GM12878 (cell line): ENCODE results near the gene TMEM38A. TPM values are rescaled to one million over a fixed set of nuclear protein-coding genes. Genes with fewer than 3 reads are reported as not detected.

Experiments used
- ATAC-seq: fragments of 200-7000 bp; cut with Tn5 transposase; 3 replicates; pipeline ENCODE4 v1.9.1; 2020; ENCODE audit warnings: mild to moderate bottlenecking, moderate library complexity
- BruUV-seq: library from RNA; stranded (reverse); fragments of 400-500 nt; replicated peaks from 2 replicates; lab custom pipeline; 2021; lab: Mats Ljungman, UMichigan
- CTCF ChIA-PET: fragments of 300-600 bp; sonication (Branson Sonifier 250); formaldehyde crosslinking; extraction: SDS; loops from one replicate; lab custom pipeline; 2021; ENCODE audit warnings: inconsistent platforms; lab: Yijun Ruan, JAX
- POLR2A ChIA-PET: fragments of 350-600 bp; formaldehyde crosslinking; extraction: SDS; loops from one replicate; lab custom pipeline; 2021; ENCODE audit warnings: inconsistent platforms; lab: Charles Lee
- RAD21 ChIA-PET: fragments of 300-600 bp; sonication (Branson Sonifier 250); formaldehyde crosslinking; loops from one replicate; lab custom pipeline; 2023; ENCODE audit warnings: antibody characterized with exemption; ENCODE audit not compliant: unreplicated experiment; lab: Charles Lee
- SMC1A ChIA-PET: fragments of 300-600 bp; sonication (Branson Sonifier 250); formaldehyde crosslinking; loops from one replicate; lab custom pipeline; 2023; ENCODE audit not compliant: unreplicated experiment, uncharacterized antibody; lab: Charles Lee
- DNase-seq: peaks from one replicate; pipeline ENCODE4 v3.0.0-alpha.2; 2011; ENCODE audit warnings: low read depth, low spot score
- FAIRE-seq: peaks from 3 replicates; lab custom pipeline; 2011; peaks lifted over from hg19 to GRCh38; lab: Jason Lieb, UNC
- H2AFZ ChIP-seq: 2 replicates; pipeline ENCODE4 v1.6.0; 2011; ENCODE audit warnings: low read depth, low read length, control low read depth; ENCODE audit not compliant: control insufficient read depth
- H3K27ac ChIP-seq: 2 replicates; pipeline ENCODE4 v1.5.1; 2011; ENCODE audit warnings: control low read depth; ENCODE audit not compliant: control insufficient read depth, insufficient read depth
- H3K27me3 ChIP-seq, 2 experiments: replicated peaks in 1 of 2; 2 replicates each; pipeline versions ENCODE4 v1.6.0 to v1.6.1; 2011; ENCODE audit warnings: low read length in 1 of 2; ENCODE audit not compliant: control insufficient read depth in 2 of 2, insufficient read depth in 2 of 2
- H3K36me3 ChIP-seq, 2 experiments: 2 replicates each; pipeline ENCODE4 v1.5.1; 2011; ENCODE audit warnings: low read length in 1 of 2; ENCODE audit not compliant: control insufficient read depth in 2 of 2, insufficient read depth in 2 of 2
- H3K4me1 ChIP-seq: 2 replicates; pipeline ENCODE4 v1.6.1; 2011; ENCODE audit warnings: mild to moderate bottlenecking, low read length, moderate library complexity, mixed read lengths; ENCODE audit not compliant: control insufficient read depth, insufficient read depth
- H3K4me2 ChIP-seq: 2 replicates; pipeline ENCODE4 v1.6.0; 2011; ENCODE audit warnings: control low read depth; ENCODE audit not compliant: control insufficient read depth, insufficient read depth
- H3K4me3 ChIP-seq: fragments of 200-600 bp; sonication (generic); 2 replicates; pipeline ENCODE4 v1.5.1; 2016
- H3K79me2 ChIP-seq: 2 replicates; pipeline ENCODE4 v1.6.0; 2011; ENCODE audit warnings: low read length; ENCODE audit not compliant: control insufficient read depth, insufficient read depth
- H3K9ac ChIP-seq: 2 replicates; pipeline ENCODE4 v1.8.0; 2011; ENCODE audit warnings: low read length, control low read depth, mixed read lengths; ENCODE audit not compliant: control insufficient read depth, insufficient read depth
- H3K9me3 ChIP-seq: replicated peaks from 3 replicates; pipeline ENCODE4 v1.5.1; 2011; ENCODE audit warnings: mild to moderate bottlenecking, low read length; ENCODE audit not compliant: control insufficient read depth, insufficient read depth
- H4K20me1 ChIP-seq: 2 replicates; pipeline ENCODE4 v1.6.0; 2011; ENCODE audit not compliant: control insufficient read depth, insufficient read depth
- CBFB ChIP-seq: IDR thresholded peaks from 2 replicates; pipeline ENCODE4 v1.6.1; 2016; ENCODE audit warnings: antibody characterized with exemption, low read depth
- MXI1 ChIP-seq: fragments of 150-350 bp; IDR thresholded peaks from 2 replicates; pipeline ENCODE4 v1.6.1; 2011; ENCODE audit warnings: low read depth, mild to moderate bottlenecking, inconsistent platforms, low read length, improper control_type of control experiment
- NFYB ChIP-seq: IDR thresholded peaks from 2 replicates; pipeline ENCODE4 v1.6.1; 2011; ENCODE audit warnings: low read depth, mild to moderate bottlenecking, low read length, improper control_type of control experiment, moderate library complexity; ENCODE audit not compliant: insufficient read depth
- RB1 ChIP-seq: fragments of 450-650 bp; formaldehyde crosslinking; IDR thresholded peaks from 2 replicates; pipeline ENCODE4 v1.6.1; 2017; ENCODE audit warnings: mild to moderate bottlenecking, borderline replicate concordance
- SMAD5 ChIP-seq: IDR thresholded peaks from 2 replicates; pipeline ENCODE4 v1.6.1; 2016; ENCODE audit warnings: antibody characterized with exemption, low read depth
- SREBF1 ChIP-seq: IDR thresholded peaks from 2 replicates; pipeline ENCODE4 v1.6.1; 2012; ENCODE audit warnings: mild to moderate bottlenecking, low read length
- SREBF2 ChIP-seq: IDR thresholded peaks from 2 replicates; pipeline ENCODE4 v1.6.1; 2012; ENCODE audit warnings: mild to moderate bottlenecking, low read length
- STAT1 ChIP-seq: fragments of 450-650 bp; conservative IDR thresholded peaks from 2 replicates; pipeline ENCODE4 v1.6.1; 2014; ENCODE audit warnings: antibody characterized with exemption, mild to moderate bottlenecking
- ZNF24 ChIP-seq: fragments of 450-650 bp; IDR thresholded peaks from 2 replicates; pipeline ENCODE4 v1.6.1; 2017; ENCODE audit warnings: antibody characterized with exemption, mild to moderate bottlenecking
- WGBS: methylation state at CpG from one replicate; pipeline ENCODE4 v1.1.6; 2016; ENCODE audit warnings: low lambda C conversion rate; ENCODE audit not compliant: insufficient replicate concordance, insufficient coverage; ENCODE audit errors: missing lambda C conversion rate; 5-methylcytosine and 5-hydroxymethylcytosine counted together
- in situ Hi-C: fragments of 300-500 bp; cut with MboI; formaldehyde crosslinking; loops from 9 replicates; pipeline ENCODE4 v1.14.3; 2018; ENCODE audit warnings: mixed read lengths
- intact Hi-C: fragments of 100-400 bp; cut with micrococcal nuclease; formaldehyde crosslinking; loops from one replicate; pipeline ENCODE4 v1.14.2; 2022; ENCODE audit not compliant: unreplicated experiment
- polyA plus RNA-seq, 11 experiments: library from polyadenylated mRNA; depleted of rRNA in 4 of 11; unstranded in 6 of 11; stranded (reverse) in 5 of 11; fragments of >200 nt; fragmentation: Nextera tagmentation in 4 of 11; fragmentation: Illumina TruSeq in 1 of 11; extraction: Ambion mirVana in 4 of 11; extraction: Trizol in 1 of 11; gene quantifications; 1 replicate in 1 of 11; 2 replicates in 10 of 11; pipeline versions ENCODE4 v1.2.1 to v1.2.3, GENCODE V29; 2011 to 2016; ENCODE audit warnings: inconsistent platforms in 2 of 11, missing spikeins in 2 of 11, low read depth in 1 of 11
- total RNA-seq, 4 experiments: library from RNA; depleted of rRNA in 3 of 4; stranded (reverse); fragments of >200 nt in 3 of 4; fragmentation: Illumina TruSeq in 1 of 4; extraction: Trizol in 1 of 4; gene quantifications; 2 replicates each; pipeline versions ENCODE4 v1.2.1 to v1.2.3, GENCODE V29; 2013 to 2021
- TF ChIP-seq, protein P1 (sequence below): fragments of 450-650 bp; IDR thresholded peaks from 2 replicates; pipeline ENCODE4 v1.6.1; 2016; ENCODE audit warnings: mild to moderate bottlenecking
- TF ChIP-seq, protein P2 (sequence below): fragments of 450-650 bp; IDR thresholded peaks from 2 replicates; pipeline ENCODE4 v1.6.1; 2016; ENCODE audit warnings: mild to moderate bottlenecking, moderate library complexity, borderline replicate concordance
- TF ChIP-seq, protein P3 (sequence below): fragments of 450-650 bp; IDR thresholded peaks from 2 replicates; pipeline ENCODE4 v1.6.1; 2018; ENCODE audit warnings: borderline replicate concordance, mild to moderate bottlenecking; ENCODE audit not compliant: partially characterized antibody
- TF ChIP-seq, protein P4 (sequence below): fragments of 450-650 bp; IDR thresholded peaks from 2 replicates; pipeline ENCODE4 v1.6.1; 2017; ENCODE audit warnings: low read depth, mild to moderate bottlenecking, moderate library complexity
- TF ChIP-seq, protein P5 (sequence below): fragments of 450-650 bp; IDR thresholded peaks from 2 replicates; pipeline ENCODE4 v1.6.1; 2017; ENCODE audit warnings: borderline replicate concordance

The TMEM38A gene
- total and polyA plus RNA-seq, 10 of the 15 experiments (the other 5 are each of a cell fraction or from before 2014, with no cell fraction given): 4.5 to 22.2 (median 15.0) TPM

DNA sequence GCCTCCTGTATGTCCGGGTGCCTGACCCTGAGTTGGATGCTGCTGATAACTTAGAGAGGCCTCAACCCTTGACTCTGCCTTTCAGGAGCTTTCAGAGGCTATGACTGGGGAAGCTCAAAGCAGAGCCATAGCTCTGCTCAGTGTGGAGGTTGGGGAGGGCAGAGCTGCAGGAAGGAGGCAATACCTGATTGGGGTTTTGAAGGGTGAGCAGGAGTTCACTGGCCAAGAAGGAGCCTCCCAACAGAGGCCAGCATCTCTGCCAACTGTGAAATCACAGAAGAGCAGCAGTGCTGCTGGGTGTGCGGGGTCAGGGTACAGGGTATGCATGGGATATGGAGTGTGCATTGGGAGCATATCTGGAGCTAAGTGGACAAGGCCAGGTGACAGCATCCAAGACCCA, 21.6 kb downstream of the TMEM38A start:
- no peaks in the 10 kb centered on the region for H4K20me1 ChIP-seq
- ATAC-seq (no peak), DNase-seq (no peak), FAIRE-seq (no peak)
- peaks cover 12 to 17% of the 10 kb centered on the region in 2 experiments for H3K36me3 ChIP-seq
- no peaks in the 10 kb centered on the region for H3K9me3 ChIP-seq
- H3K4me2 ChIP-seq: no peak overlapping the region
- intact Hi-C loops (no loop called here), in situ Hi-C loops (no loop called here)
- no peak overlapping the region for H3K9ac ChIP-seq
- no peak overlapping the region for H3K4me3 ChIP-seq
- ChIA-PET CTCF (no interaction called here), SMC1A (no interaction called here), RAD21 (no interaction called here), POLR2A (interaction anchor here (0.6 kb wide), 1 partner anchor 43 kb away, joined by 3 read pairs; no protein-coding TSS in a partner anchor)
- WGBS: 100% methylated on average over 2 of the region's 2 CpGs
- no peaks in the 10 kb centered on the region for H3K4me1 ChIP-seq
- no peak overlapping the region for H3K27ac ChIP-seq
- H3K27me3 ChIP-seq: no peaks in the 10 kb centered on the region
- no TSS peak for BruUV-seq
- no peaks in the 10 kb centered on the region for H3K79me2 ChIP-seq
- H2AFZ ChIP-seq: no peak overlapping the region
- TF ChIP-seq, protein P1, sequence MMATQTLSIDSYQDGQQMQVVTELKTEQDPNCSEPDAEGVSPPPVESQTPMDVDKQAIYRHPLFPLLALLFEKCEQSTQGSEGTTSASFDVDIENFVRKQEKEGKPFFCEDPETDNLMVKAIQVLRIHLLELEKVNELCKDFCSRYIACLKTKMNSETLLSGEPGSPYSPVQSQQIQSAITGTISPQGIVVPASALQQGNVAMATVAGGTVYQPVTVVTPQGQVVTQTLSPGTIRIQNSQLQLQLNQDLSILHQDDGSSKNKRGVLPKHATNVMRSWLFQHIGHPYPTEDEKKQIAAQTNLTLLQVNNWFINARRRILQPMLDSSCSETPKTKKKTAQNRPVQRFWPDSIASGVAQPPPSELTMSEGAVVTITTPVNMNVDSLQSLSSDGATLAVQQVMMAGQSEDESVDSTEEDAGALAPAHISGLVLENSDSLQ: no peak
- TF ChIP-seq, protein P2, sequence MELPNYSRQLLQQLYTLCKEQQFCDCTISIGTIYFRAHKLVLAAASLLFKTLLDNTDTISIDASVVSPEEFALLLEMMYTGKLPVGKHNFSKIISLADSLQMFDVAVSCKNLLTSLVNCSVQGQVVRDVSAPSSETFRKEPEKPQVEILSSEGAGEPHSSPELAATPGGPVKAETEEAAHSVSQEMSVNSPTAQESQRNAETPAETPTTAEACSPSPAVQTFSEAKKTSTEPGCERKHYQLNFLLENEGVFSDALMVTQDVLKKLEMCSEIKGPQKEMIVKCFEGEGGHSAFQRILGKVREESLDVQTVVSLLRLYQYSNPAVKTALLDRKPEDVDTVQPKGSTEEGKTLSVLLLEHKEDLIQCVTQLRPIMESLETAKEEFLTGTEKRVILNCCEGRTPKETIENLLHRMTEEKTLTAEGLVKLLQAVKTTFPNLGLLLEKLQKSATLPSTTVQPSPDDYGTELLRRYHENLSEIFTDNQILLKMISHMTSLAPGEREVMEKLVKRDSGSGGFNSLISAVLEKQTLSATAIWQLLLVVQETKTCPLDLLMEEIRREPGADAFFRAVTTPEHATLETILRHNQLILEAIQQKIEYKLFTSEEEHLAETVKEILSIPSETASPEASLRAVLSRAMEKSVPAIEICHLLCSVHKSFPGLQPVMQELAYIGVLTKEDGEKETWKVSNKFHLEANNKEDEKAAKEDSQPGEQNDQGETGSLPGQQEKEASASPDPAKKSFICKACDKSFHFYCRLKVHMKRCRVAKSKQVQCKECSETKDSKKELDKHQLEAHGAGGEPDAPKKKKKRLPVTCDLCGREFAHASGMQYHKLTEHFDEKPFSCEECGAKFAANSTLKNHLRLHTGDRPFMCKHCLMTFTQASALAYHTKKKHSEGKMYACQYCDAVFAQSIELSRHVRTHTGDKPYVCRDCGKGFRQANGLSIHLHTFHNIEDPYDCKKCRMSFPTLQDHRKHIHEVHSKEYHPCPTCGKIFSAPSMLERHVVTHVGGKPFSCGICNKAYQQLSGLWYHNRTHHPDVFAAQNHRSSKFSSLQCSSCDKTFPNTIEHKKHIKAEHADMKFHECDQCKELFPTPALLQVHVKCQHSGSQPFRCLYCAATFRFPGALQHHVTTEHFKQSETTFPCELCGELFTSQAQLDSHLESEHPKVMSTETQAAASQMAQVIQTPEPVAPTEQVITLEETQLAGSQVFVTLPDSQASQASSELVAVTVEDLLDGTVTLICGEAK: no peak
- TF ChIP-seq SREBF1 (no peak), CBFB (no peak), RB1 (no peak), ZNF24 (no peak), SMAD5 (no peak), NFYB (no peak), STAT1 (no peak), MXI1 (no peak), SREBF2 (no peak)
- TF ChIP-seq, protein P3, sequence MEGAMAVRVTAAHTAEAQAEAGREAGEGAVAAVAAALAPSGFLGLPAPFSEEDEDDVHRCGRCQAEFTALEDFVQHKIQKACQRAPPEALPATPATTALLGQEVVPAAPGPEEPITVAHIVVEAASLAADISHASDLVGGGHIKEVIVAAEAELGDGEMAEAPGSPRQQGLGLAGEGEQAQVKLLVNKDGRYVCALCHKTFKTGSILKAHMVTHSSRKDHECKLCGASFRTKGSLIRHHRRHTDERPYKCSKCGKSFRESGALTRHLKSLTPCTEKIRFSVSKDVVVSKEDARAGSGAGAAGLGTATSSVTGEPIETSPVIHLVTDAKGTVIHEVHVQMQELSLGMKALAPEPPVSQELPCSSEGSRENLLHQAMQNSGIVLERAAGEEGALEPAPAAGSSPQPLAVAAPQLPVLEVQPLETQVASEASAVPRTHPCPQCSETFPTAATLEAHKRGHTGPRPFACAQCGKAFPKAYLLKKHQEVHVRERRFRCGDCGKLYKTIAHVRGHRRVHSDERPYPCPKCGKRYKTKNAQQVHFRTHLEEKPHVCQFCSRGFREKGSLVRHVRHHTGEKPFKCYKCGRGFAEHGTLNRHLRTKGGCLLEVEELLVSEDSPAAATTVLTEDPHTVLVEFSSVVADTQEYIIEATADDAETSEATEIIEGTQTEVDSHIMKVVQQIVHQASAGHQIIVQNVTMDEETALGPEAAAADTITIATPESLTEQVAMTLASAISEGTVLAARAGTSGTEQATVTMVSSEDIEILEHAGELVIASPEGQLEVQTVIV: no peak
- TF ChIP-seq, protein P4, sequence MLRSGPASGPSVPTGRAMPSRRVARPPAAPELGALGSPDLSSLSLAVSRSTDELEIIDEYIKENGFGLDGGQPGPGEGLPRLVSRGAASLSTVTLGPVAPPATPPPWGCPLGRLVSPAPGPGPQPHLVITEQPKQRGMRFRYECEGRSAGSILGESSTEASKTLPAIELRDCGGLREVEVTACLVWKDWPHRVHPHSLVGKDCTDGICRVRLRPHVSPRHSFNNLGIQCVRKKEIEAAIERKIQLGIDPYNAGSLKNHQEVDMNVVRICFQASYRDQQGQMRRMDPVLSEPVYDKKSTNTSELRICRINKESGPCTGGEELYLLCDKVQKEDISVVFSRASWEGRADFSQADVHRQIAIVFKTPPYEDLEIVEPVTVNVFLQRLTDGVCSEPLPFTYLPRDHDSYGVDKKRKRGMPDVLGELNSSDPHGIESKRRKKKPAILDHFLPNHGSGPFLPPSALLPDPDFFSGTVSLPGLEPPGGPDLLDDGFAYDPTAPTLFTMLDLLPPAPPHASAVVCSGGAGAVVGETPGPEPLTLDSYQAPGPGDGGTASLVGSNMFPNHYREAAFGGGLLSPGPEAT: no peak
- TF ChIP-seq, protein P5, sequence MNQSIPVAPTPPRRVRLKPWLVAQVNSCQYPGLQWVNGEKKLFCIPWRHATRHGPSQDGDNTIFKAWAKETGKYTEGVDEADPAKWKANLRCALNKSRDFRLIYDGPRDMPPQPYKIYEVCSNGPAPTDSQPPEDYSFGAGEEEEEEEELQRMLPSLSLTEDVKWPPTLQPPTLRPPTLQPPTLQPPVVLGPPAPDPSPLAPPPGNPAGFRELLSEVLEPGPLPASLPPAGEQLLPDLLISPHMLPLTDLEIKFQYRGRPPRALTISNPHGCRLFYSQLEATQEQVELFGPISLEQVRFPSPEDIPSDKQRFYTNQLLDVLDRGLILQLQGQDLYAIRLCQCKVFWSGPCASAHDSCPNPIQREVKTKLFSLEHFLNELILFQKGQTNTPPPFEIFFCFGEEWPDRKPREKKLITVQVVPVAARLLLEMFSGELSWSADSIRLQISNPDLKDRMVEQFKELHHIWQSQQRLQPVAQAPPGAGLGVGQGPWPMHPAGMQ: no peak
